ENCODE measurements around the gene P2RX4.
A peak's percentile ranks its signal among the peaks of the same experiment; 100 is the strongest.

P2RX4 gene

DNA sequence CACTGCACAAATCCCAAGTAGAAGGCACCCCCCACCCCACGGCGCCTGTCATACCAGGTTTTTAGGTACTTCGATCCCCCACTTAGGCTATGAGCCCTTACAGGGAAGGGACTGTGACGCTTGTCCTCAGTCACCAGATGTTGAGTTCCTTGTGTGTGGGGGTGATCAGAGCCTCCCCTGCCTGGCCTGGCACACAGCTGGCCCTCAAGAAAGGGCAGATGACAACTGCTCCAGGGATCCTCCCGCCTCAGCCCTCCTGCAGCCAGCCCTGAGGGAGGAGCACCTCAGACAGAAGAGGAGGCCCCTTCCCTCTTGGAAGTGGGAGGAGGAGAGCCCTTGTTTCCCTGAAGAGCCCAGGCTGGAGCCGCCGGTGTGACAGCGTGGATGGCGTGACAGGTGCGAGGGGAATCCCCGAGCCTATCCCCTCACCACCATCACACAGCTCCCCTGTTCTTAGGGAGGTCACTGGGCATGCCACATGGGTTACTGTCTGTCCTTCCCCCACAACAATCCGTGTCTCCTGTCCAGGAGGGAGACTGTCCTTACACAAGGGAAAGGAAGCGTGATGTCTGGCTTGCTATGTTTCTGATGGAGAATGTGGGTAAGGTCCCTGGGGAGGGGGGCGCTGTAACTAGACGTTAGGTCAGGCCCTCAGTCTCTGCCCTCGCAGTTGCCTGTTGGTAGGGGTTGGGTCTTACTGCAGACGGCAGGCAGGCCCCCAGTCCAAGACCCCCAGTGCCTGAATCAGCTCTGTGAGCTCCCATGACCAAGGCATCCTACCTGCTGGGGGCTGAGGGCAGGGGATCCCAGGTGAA is 31.4 kb downstream of the P2RX4 start:
- H3K27ac ChIP-seq, result peak overlapping the region; percentile 24; the same call in 1 of the 2 replicates
- TF ChIP-seq, protein P1, sequence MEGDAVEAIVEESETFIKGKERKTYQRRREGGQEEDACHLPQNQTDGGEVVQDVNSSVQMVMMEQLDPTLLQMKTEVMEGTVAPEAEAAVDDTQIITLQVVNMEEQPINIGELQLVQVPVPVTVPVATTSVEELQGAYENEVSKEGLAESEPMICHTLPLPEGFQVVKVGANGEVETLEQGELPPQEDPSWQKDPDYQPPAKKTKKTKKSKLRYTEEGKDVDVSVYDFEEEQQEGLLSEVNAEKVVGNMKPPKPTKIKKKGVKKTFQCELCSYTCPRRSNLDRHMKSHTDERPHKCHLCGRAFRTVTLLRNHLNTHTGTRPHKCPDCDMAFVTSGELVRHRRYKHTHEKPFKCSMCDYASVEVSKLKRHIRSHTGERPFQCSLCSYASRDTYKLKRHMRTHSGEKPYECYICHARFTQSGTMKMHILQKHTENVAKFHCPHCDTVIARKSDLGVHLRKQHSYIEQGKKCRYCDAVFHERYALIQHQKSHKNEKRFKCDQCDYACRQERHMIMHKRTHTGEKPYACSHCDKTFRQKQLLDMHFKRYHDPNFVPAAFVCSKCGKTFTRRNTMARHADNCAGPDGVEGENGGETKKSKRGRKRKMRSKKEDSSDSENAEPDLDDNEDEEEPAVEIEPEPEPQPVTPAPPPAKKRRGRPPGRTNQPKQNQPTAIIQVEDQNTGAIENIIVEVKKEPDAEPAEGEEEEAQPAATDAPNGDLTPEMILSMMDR (conservative IDR thresholded peaks at IDR 0.05), result no peak

DNA sequence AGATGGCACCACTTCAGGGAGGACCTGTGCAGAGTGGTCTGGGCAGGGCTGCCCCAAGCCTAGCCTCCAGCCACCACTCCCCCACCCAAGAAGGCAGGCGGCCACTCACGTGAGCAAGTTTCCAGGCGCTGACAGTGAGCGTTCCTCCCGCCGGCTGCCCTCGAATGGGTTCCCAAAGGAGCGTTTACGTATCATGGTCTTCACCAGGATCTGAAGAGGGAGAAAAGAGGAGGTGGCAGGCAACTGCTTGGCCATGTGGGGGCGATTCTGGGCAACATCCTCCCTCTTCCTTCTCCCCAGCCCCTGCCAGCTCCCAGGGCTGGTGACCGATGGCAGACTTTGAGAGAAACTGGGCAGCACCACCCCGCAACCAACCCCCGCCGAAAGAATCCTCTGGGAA is 35.1 kb downstream of the P2RX4 start:
- H3K27ac ChIP-seq, result no peak overlapping the region
- TF ChIP-seq, protein P1 (conservative IDR thresholded peaks at IDR 0.05), result no peak

DNA sequence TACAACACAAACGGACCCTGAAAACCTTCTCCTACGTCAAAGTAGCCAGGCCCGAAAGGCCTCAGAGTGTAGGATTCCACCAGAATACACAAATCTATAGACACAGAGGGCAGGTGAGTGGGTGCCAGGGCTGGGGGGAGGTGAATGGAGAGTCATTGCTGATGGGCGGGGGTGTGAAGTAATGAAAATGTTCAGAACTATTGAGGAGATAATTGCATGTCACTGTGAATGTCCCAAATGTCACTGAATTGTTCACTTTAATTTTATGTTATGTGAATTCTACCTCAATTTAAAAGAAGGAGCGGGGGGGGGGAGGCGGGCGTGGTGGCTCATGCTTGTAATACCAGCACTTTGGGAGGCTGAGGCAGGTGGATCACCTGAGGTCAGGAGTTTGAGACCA is 36.0 kb downstream of the P2RX4 start:
- no peak overlapping the region for H3K27ac ChIP-seq
- TF ChIP-seq, protein P1 (conservative IDR thresholded peaks at IDR 0.05), result no peak

DNA sequence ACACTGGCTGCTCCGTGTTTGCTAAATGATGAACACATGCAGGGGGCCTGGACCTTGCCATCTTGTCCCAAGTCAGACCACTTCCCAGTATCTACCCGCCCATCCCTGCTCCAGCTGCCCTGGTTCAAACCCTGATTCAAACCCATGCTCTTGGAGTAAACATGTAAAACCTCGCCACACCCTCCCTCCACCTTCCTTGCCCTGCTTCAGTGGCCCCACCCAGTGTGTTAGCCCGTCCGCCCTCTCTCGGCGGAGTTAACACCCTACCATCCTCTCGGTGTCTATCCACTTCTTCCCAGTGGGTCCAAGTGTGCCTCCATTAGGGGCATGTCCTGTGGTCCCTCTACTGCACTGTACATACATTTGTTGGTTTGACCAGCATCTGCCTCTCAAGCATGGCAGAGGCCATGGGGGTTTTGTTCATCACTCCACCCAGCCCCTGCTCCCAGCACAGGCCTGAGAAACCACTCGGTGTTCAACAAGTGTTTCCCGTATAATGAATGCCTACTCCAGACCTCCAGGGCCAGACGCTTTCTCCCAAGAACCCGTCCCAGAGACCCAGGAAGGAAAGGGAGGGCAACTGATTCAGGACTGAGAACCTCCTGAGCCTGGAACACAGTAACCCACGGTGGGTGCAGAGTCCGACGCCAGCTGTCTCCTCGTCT is 37.1 kb downstream of the P2RX4 start:
- H3K27ac ChIP-seq, result no peak overlapping the region

DNA sequence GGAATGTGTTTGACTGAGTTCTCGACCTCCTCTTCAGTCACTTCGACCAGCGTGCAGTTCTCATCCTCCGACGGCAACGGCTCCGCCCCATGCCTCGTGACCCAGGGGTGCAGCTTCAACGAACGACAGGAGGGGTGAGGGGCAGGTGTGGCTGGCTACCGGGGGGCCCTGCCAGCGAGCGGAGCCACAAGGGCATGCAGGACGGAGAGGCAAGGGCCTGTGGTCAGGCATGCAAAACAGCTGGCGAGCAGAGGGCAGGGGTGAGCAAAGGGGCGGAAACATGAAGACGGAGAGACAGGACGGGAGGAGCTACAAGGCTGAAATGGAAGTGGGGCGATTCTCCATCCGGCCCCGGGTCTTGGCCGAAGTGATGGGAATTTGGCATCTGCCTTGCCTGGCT is 38.7 kb downstream of the P2RX4 start:
- TF ChIP-seq, protein P1 (conservative IDR thresholded peaks at IDR 0.05), result no peak
- H3K27ac ChIP-seq, result no peak overlapping the region

More for the DNA sequence above, 37.1 kb downstream of the P2RX4 start:
- TF ChIP-seq, protein P1 (conservative IDR thresholded peaks at IDR 0.05), result no peak

DNA sequence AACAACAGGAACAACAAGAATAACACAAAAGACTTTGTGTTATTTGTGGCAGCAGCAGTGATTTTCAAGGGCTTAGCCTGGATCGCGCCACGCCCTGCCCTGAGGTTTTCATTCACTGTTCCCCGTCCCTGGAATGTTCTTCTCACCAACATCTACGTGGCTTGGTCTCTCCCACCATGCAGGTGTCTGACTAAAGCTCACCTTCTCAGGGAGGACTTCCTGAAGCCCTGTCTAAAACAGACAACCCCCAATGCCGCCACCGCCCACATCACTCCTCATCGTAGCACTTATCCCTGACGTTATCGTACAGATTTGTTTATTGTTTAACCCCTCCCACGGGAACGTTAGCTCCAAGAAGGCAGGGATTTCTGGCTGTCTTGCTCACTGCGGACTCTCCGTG is 40.4 kb downstream of the P2RX4 start:
- TF ChIP-seq, protein P1 (conservative IDR thresholded peaks at IDR 0.05), result no peak
- H3K27ac ChIP-seq, result no peak overlapping the region

DNA sequence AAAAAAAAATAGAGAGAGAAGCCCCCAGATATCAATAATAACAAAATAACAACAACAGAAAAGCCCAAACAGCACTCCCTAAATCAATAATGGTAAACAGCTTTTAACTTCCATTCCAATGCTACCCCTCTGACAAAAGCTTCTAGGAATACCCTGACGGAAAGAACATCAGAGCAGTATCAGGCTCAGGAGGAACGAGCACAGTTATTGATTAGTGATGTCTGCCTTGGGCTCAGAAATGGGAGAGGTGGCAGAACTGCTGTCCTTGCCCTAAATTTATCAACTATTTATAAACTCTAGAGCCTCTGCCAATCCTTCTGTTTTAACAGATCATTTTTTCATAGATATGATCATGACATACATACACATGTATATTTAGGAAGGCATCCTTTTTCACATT is 41.9 kb downstream of the P2RX4 start:
- TF ChIP-seq, protein P1 (conservative IDR thresholded peaks at IDR 0.05), result no peak
- H3K27ac ChIP-seq, result no peak overlapping the region
